Transverse colon (tissue), 4 donors: ENCODE results near the gene AGPS.

Experiments
- CTCF ChIP-seq, 5 experiments: fragments of 200-600 bp in 3 of 5; fragments of 450-650 bp in 2 of 5; sonication (generic) in 3 of 5; IDR thresholded peaks; 1 replicate in 2 of 5; 2 replicates in 3 of 5; pipeline ENCODE4 v1.5.1; 2016 to 2017; ENCODE audit warnings: antibody characterized with exemption in 5 of 5, inconsistent platforms in 3 of 5, mild to moderate bottlenecking in 2 of 5, moderate library complexity in 1 of 5
- EP300 ChIP-seq: sonication (generic); formaldehyde crosslinking; IDR thresholded peaks from one replicate; pipeline ENCODE4 v1.6.1; 2017; ENCODE audit warnings: antibody characterized with exemption, low read depth
- POLR2A ChIP-seq: fragments of 450-650 bp; IDR thresholded peaks from one replicate; pipeline ENCODE4 v1.6.1; 2016; ENCODE audit warnings: antibody characterized with exemption, mild to moderate bottlenecking, moderate library complexity
- POLR2AphosphoS5 ChIP-seq, 3 donors: sonication (generic); formaldehyde crosslinking; IDR thresholded peaks; one replicate each; pipeline ENCODE4 v1.6.1; 2016; ENCODE audit warnings: antibody characterized with exemption in 3 of 3

DNA sequence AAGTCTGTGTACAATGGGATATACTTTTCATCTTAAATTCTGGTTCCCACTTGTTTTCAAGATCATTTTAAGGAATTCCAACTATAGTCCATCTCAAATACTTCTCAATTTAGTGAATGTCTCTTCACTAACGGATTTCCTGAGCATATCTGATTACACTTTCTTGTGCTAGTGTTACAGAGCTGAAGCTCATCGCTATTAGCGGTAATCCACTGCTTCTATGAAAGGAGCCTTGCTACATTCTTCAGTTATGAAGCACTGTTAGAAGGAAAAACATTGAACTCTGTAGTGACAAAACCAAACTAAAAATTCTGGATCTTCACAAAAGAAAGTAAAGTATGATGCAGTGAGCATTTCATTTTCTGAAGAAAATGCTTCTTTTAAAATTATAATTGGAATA is 72.0 kb downstream of the AGPS start:
- TF ChIP-seq CTCF (IDR thresholded peaks at IDR 0.05) (no peak), POLR2AphosphoS5 (IDR thresholded peaks at IDR 0.05) (no peak), EP300 (no peak), POLR2A (no peak)
